Measurements from ENCODE around the gene POC1B.

The POC1B gene

GRCh38 chr12:89389755-89390661 lies 135.8 kb downstream of the POC1B start:
- no peak for DNase-seq

- DNase-seq: no peak
Observed at GRCh38 chr12:89386138-89386537, 139.7 kb downstream of the POC1B start.

- DNase-seq: no peak
Observed at GRCh38 chr12:89384807-89385206, 141.0 kb downstream of the POC1B start.

- peak in 45 of 56 donors; percentile 3 to 89 (median 53) for DNase-seq
Observed at GRCh38 chr12:89384050-89384758, 141.6 kb downstream of the POC1B start.

GRCh38 chr12:89383235-89384049 lies 142.4 kb downstream of the POC1B start:
- peak in 1 of 56 donors; percentile 3 for DNase-seq

GRCh38 chr12:89382328-89382727 lies 143.5 kb downstream of the POC1B start:
- no peak for DNase-seq

- DNase-seq: no peak
Observed at GRCh38 chr12:89379839-89380467, 145.9 kb downstream of the POC1B start.

GRCh38 chr12:89379148-89379838 lies 146.6 kb downstream of the POC1B start:
- DNase-seq: no peak

GRCh38 chr12:89376844-89377243 lies 149.0 kb downstream of the POC1B start:
- DNase-seq: no peak

GRCh38 chr12:89376202-89376529 lies 149.7 kb downstream of the POC1B start:
- no peak for DNase-seq

- peak in 16 of 56 donors; percentile 3 to 60 (median 20) for DNase-seq
Observed at GRCh38 chr12:89373763-89374572, 151.9 kb downstream of the POC1B start.

GRCh38 chr12:89372584-89373370 lies 153.1 kb downstream of the POC1B start:
- no peak for DNase-seq

- DNase-seq: no peak
Observed at GRCh38 chr12:89370850-89371249, 155.0 kb downstream of the POC1B start.

- DNase-seq: no peak
Observed at GRCh38 chr12:89370421-89370831, 155.4 kb downstream of the POC1B start.
